OCI-LY1 (cell line): ENCODE results near the gene BOLL.

Source experiments
- CTCF ChIP-seq: fragments of 200-600 bp; sonication (generic), shearing (Covaris generic); IDR thresholded peaks from 2 replicates; pipeline ENCODE4 v1.5.1; 2017; ENCODE audit warnings: mild to moderate bottlenecking, antibody characterized with exemption, low read length, moderate library complexity, mixed read lengths
- EZH2 ChIP-seq: fragments of 200-600 bp; sonication (generic), shearing (Covaris generic); IDR thresholded peaks from 2 replicates; pipeline ENCODE4 v1.8.0; 2017; ENCODE audit warnings: borderline replicate concordance, mixed run types, mild to moderate bottlenecking, antibody characterized with exemption, low read length, moderate library complexity, mixed read lengths

GRCh38 chr2:197759013-197759412 is 26.1 kb downstream of the BOLL start:
- TF ChIP-seq CTCF (no peak), EZH2 (no peak)
